Activated CD8-positive, alpha-beta memory T cell treated with anti-CD3 and anti-CD28 coated beads for 4 hours (primary cell): ENCODE measurements around the gene SRSF3.
"Not testable (repeated sequence)": the region's sequence is repeated elsewhere in the genome, so short reads cannot be mapped to it uniquely, and the experiment has no call there.

Experiments
- DNase-seq, 2 donors: peaks; one replicate each; pipeline ENCODE4 v3.0.0-alpha.2; 2020; ENCODE audit warnings: low read depth in 2 of 2

Gene SRSF3

DNA sequence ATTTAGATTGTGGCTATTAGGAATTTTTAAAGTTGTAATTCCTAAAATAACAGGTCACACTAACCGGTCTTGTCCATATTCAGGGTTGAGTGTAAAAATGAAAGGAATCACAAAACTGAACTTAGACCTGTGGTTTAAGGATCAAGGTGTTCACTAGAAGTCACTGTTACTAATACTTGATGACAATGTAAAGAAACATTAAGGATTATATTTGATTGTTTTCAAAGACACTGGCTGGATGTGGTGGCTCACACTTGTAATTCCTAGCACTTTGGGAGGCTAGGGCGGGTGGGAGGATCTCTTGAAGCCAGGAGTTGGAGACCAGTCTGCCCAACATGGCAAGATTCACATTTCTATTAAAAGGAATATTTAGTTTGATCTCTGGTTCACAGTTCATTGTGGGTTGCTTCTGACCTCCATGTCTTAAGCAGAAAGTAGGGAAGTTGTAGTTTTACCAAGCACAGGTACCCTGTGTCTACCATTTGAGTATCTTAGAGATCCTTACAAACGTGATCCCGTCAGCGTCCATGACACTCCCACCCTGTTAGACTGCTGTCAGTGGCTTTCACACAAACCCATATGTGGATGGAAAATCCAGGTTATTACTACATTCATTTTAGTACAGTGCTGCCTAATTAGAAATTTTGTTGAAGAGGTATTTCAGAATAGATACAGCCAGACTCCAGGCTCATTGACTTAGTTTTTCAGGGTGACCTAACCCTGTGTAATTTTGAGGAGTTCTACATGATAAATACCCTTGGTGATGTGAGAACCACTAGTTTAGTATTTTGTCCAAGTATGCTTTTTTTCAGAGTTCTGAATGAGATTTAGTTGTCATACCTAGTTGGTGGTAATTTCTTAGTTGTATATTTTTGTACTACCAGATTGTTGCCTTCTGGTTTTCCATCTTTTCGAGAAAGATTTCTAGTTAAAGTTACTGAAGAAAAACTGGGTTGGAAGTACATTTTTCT, 10.2 kb downstream of the SRSF3 start:
- DNase-seq, result no peak

DNA sequence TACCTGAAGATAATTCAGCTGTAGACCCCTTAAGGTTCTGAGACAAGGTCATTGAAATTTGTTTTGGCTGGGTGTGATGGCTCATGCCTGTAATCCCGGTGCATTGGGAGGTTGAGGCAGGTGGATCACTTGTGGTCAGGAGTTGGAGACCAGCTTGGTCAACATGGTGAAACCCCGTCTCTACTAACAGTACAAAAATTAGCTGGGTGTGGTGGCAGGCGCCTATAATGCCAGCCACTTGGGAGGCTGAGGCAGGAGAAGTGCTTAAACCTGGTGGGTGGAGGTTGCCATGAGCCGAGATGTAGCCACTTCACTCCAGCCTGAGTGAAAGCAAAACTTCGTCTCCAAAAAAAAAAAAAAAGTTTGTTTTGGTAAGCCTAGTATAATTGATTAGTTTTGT, 11.0 kb downstream of the SRSF3 start:
- no peak for DNase-seq

- DNase-seq, result no peak
These were observed 11.6 kb downstream of the SRSF3 start for GRCh38 chr6:36605560-36606391.

DNA sequence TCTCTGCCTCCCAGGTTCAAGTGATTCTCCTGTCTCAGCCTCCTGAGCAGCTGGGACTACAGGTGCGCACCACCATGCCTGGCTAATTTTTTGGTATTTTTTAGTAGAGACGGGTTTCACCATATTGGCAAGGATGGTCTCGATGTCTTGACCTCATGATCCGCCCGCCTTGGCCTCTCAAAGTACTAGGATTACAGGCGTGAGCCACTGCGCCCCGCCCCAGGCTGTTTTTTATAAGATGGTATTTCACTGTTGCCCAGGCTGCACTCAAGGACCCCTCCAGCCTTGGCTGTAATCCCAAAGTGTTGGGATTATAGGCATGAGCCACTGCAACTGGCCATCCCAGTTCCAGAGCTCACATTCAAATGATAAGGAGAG, 13.1 kb downstream of the SRSF3 start:
- not testable (repeated sequence) for DNase-seq

- DNase-seq, result no peak
These were observed 13.7 kb downstream of the SRSF3 start for GRCh38 chr6:36607683-36608386.

- DNase-seq, result no peak
These were observed 14.8 kb downstream of the SRSF3 start for GRCh38 chr6:36608788-36609563.

GRCh38 chr6:36609582-36609981, 15.4 kb downstream of the SRSF3 start:
- DNase-seq, result no peak

- DNase-seq, result no peak
These were observed 16.1 kb downstream of the SRSF3 start for GRCh38 chr6:36610041-36610955.

DNA sequence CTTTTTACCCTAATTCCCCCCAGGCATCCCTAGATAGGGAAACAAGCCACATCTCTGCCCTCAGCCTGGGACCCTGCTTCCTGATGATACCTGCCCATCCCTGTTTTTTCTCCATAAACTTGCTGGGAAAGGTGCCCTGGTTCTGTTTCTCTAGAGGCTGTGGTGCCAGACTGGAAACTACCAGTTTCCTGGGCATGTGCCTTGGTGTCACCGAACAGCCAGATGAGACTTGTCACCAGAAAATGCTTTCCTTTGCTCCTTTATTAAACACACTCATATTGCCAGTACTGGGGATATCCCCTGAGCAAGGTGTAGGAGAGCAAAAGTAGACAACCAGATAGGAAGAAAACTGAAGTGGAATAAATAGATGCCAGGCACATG, 16.8 kb downstream of the SRSF3 start:
- DNase-seq, result no peak

DNA sequence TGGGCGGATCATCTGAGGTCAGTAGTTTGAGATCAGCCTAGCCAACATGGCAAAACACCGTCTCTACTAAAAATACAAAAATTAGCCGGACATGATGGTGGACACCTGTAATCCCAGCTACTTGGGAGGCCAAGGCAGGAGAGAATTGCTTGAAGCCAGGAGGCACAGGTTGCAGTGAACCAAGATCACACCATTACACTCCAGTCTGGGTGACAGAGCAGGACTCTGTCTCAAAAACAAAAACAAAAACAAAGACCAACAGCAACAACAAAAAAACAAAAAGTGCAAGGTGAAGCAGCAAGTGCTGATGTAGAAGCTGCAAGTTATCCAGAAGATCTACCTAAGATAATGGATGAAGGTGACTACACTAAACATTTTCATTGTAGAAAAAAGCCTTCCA, 17.5 kb downstream of the SRSF3 start:
- DNase-seq, result not testable (repeated sequence)

GRCh38 chr6:36612101-36612625, 18.0 kb downstream of the SRSF3 start:
- DNase-seq, result no peak

GRCh38 chr6:36613200-36613995, 19.2 kb downstream of the SRSF3 start:
- DNase-seq, result no peak

DNA sequence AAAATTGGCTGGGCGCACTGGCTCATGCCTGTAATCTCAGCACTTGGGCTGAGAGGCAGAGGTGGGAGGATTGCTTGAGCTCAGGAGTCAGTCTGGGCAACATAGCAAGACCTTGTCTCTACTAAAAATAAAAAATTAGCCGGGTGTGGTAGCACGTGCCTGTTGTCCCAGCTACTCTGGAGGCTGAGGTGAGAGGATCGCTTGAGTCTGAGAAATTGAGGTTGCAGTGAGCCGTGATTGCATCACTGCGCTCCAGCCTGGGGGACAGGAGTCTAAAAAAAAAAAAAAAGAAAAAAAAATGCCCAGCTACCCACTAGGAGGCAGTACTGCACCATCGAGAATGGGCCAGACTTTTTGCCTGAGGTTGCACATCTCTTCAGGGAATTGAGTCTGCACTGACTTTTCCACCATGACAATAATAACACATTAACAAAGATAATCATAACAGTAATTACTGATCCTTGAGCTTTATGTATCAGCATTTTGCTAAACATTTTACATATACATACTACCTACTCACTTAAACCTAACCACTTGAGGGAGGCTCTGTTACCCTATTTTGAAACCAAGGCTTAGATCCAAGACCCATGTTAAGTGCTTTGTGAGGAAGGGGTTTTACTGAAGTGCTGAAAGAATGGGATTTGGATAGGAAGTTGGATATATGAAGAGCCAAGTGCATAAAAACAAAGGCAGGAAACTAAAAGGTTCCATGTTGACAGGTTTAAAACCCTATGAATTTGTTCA, 21.0 kb downstream of the SRSF3 start:
- no peak for DNase-seq

DNA sequence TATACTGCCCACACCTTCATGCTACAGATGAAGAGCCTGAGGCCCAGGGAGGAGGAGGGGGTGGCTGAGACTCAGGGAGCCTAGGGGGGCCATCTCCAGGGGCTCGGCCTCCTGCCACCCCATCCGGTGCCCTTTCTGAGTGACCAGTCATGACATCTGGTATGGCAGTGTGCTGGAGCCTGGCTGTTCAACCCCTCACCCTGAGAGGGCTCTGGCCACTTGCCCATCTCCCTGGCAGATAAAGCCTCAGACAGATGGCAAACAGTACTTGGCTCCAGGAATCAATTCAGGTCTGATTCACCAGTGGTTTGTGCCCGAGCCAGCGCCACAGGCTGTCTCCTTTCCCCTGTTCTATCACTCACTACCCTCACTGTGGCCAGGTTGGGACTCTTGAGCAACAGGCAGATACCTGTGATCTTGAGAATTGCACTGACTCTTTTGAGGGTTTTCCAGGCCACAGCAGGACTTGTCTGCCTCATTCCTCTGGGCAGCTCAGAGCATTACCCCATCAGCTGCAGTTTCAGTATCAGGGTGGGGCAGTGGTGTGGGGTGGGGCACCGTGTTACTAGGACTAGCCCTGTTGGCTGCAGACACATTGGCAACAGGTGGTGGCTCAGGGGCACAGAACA, 22.8 kb downstream of the SRSF3 start:
- no peak for DNase-seq

GRCh38 chr6:36618366-36619355, 24.5 kb downstream of the SRSF3 start:
- DNase-seq, result no peak

DNA sequence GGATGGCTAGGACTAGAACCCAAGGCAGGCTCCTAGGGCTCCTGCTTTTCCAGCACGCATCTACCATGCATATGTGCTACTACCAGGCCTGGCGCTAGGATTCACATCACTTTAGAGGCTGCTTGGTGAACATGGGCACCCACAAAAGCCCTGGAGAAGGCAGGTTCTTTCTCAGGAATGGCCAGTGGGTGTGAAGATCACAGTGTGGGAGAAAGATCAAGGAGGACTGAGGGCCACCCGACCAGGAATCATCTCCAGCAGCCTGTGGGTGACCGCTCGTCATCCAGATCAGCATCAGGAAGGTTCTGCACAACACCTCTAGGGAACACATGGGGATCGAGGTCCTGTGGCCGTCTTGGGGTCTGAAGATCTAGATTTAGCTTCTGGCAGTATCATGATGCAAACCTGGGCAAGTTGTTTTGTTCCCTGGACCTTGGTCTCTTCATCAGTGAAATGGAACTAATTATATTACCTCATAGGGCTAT, 27.3 kb downstream of the SRSF3 start:
- DNase-seq, result no peak
